GM20000 (cell line): ENCODE results near the gene PRDX4.
"Not testable (repeated sequence)": the region's sequence is repeated elsewhere in the genome, so short reads cannot be mapped to it uniquely, and the experiment has no call there.

Source experiments
- DNase-seq: peaks from one replicate; pipeline ENCODE4 v3.0.0; 2012; ENCODE audit warnings: low spot score
- CTCF ChIP-seq: IDR thresholded peaks from 2 replicates; pipeline ENCODE4 v1.5.1; 2012; ENCODE audit warnings: mild to moderate bottlenecking, control low read depth; ENCODE audit errors: extremely low read depth, missing control alignments

PRDX4 gene

GRCh38 chrX:23637187-23637586, 30.1 kb upstream of the PRDX4 start:
- TF ChIP-seq CTCF, result no peak
- no peak for DNase-seq

- no peak for TF ChIP-seq CTCF
- no peak for DNase-seq
Measured at GRCh38 chrX:23643020-23643419, 24.3 kb upstream of the PRDX4 start.

GRCh38 chrX:23644744-23645143, 22.5 kb upstream of the PRDX4 start:
- no peak for TF ChIP-seq CTCF
- no peak for DNase-seq

- no peak for TF ChIP-seq CTCF
Measured at GRCh38 chrX:23656091-23656490, 11.2 kb upstream of the PRDX4 start.

GRCh38 chrX:23656684-23657083, 10.6 kb upstream of the PRDX4 start:
- no peak for TF ChIP-seq CTCF
- DNase-seq, result no peak

More at GRCh38 chrX:23656091-23656490, 11.2 kb upstream of the PRDX4 start:
- DNase-seq, result no peak

- no peak for TF ChIP-seq CTCF
- DNase-seq, result no peak
Measured at GRCh38 chrX:23659339-23659738, 8.0 kb upstream of the PRDX4 start.

GRCh38 chrX:23660083-23660765, 7.1 kb upstream of the PRDX4 start:
- DNase-seq, result not testable (repeated sequence)

GRCh38 chrX:23660766-23661132, 6.5 kb upstream of the PRDX4 start:
- TF ChIP-seq CTCF, result no peak
- no peak for DNase-seq
